Effector memory CD4-positive, alpha-beta T cell (primary cell): ENCODE measurements around the gene RAB44.
"Not testable (repeated sequence)": the region's sequence is repeated elsewhere in the genome, so short reads cannot be mapped to it uniquely, and the experiment has no call there.

Experiments used
- DNase-seq, 3 donors: peaks; one replicate each; pipeline ENCODE4 v3.0.0-alpha.2; 2020
- H3K27ac ChIP-seq: 2 replicates; pipeline ENCODE4 v1.7.0; 2013; ENCODE audit warnings: mild to moderate bottlenecking, low read length, moderate library complexity; ENCODE audit not compliant: insufficient read depth, poor library complexity, severe bottlenecking
- H3K27me3 ChIP-seq: replicated peaks from 2 replicates; pipeline ENCODE4 v1.7.0; 2013; ENCODE audit warnings: mild to moderate bottlenecking, low read length; ENCODE audit not compliant: insufficient read depth, control insufficient read depth, poor library complexity, severe bottlenecking
- H3K36me3 ChIP-seq: 2 replicates; pipeline ENCODE4 v1.7.0; 2013; ENCODE audit warnings: mild to moderate bottlenecking, low read length, moderate library complexity; ENCODE audit not compliant: control insufficient read depth, insufficient read depth
- H3K4me1 ChIP-seq: 2 replicates; pipeline ENCODE4 v1.7.0; 2013; ENCODE audit warnings: low read length, mild to moderate bottlenecking; ENCODE audit not compliant: control insufficient read depth, insufficient read depth, poor library complexity, severe bottlenecking
- H3K4me3 ChIP-seq: 2 replicates; pipeline ENCODE4 v1.7.0; 2013; ENCODE audit warnings: low read length, low read depth, mild to moderate bottlenecking; ENCODE audit not compliant: insufficient read depth, poor library complexity, severe bottlenecking
- H3K9me3 ChIP-seq: 2 replicates; pipeline ENCODE4 v1.7.0; 2013; ENCODE audit warnings: mild to moderate bottlenecking, low read length, moderate library complexity; ENCODE audit not compliant: control insufficient read depth

The RAB44 gene

DNA sequence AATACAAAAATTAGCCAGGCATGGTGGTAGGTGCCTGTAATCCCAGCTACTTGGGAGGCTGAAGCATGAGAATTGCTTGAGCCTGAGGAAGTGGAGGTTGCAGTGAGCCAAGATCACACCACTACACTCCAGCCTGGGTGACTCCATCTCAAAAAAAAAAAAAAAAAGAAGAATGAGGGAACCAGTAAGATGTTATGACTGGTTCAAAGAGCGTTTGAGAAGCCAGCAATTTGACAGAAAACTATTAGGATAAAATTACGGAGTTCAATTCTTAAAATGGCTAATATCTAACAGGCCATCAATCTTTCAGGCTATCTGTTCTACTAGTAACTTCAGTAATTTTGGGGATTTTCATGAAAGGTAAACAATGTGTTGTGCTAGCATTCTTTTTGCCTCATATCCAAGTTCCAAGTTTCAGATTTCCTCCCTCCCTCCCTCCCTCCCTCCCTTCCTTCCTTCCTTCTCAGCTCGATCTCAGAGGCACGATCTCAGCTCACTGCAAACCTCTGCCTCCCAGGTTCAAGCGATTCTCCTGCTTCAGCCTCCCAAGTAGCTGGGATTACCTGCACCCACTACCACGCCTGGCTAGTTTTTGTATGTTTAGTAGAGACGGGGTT lies 7.4 kb downstream of the RAB44 start:
- H3K27ac ChIP-seq, H3K4me3 ChIP-seq, H3K9me3 ChIP-seq, DNase-seq, H3K36me3 ChIP-seq, H3K4me1 ChIP-seq, H3K27me3 ChIP-seq: not testable (repeated sequence)

DNA sequence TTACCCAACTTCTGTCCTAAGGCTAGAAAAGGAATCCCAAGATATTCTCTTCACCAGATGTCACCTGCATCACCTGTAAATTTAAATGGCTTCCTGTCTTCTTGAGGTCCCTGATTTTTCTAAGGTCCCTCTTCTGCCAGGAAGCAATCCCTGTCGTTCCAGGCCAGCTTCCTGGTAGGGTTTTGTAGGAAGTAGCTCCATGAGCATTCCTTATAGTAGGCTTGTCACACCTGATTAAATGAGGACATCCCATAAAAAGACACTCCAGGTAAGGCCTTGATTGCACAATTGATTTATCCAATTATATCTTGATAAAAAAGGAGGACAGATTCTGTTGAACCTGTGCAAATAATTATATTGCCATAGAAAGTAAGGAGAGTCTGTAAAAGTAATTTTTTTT lies 8.7 kb downstream of the RAB44 start:
- Histone ChIP-seq H3K9me3 (no peaks in the 10 kb centered on the region), H3K4me1 (no peaks in the 10 kb centered on the region), H3K36me3 (no peaks in the 10 kb centered on the region), H3K4me3 (no peak overlapping the region), H3K27me3 (no peaks in the 10 kb centered on the region), H3K27ac (no peak overlapping the region)
- DNase-seq = no peak

DNA sequence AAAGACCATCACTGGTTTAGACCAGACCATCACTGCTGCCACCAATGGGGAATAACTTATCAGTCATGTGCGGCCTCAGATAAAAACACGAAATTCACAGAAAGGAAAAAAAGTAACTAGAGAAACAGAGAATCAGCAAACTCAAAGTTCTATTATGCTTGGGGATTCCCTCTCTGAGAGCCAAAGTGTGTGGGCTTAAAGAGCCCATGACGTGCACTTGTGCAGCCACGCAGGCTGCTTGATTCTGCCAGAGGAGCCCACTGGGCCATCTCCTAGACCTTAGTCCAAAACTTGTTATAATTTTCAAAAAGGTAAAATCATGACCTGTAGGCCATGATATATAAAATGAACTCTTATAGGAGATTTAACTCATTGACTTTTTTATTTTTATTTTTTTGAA lies 15.2 kb downstream of the RAB44 start:
- no peaks in the 10 kb centered on the region for H3K27me3 ChIP-seq
- no peak overlapping the region for H3K4me3 ChIP-seq
- H3K9me3 ChIP-seq = no peaks in the 10 kb centered on the region
- H3K36me3 ChIP-seq = no peaks in the 10 kb centered on the region
- DNase-seq = no peak
- no peak overlapping the region for H3K27ac ChIP-seq
- H3K4me1 ChIP-seq = no peaks in the 10 kb centered on the region

DNA sequence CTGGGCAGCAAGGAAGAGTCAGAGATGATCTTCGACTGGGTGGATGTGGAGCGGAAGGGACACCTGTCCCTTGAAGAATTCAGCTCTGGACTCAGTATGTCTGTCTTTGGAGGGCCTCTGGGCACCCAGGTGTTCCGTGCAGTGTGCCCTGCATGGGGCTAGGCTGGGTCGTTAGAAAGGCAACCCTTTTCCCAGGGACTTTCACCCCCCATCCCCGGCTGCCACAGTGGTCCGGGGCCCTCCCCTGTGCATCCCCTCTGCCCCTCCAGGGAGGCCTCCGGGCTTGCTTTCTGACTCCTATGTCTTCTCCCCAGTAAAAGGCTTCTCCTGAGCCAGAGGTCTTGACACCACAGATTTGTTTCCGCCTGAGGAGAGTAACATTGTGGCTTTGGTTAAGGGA lies 16.2 kb downstream of the RAB44 start:
- Histone ChIP-seq H3K36me3 (no peaks in the 10 kb centered on the region), H3K4me1 (no peaks in the 10 kb centered on the region), H3K27me3 (no peaks in the 10 kb centered on the region), H3K9me3 (no peaks in the 10 kb centered on the region), H3K27ac (no peak overlapping the region), H3K4me3 (no peak overlapping the region)
- no peak for DNase-seq

DNA sequence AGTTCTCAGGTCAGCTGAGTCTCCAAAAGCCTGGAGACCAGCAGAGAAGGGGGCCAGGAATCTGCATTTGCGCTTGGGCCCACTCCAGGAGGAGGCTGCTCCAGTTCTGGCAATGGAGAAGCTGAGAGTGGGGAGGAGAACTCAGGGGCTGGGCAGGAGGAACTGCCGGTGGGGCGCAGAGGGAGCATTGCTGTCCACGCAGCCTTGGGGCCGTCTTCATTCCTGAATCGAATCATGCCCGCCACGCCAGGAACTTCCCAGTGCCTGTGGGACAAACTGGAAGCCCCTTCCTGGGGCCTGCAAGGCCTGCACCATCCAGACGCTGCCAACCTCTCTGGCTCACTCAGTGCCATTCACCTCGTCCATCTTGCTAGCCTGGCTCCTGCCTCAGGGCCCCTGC lies 16.9 kb downstream of the RAB44 start:
- Histone ChIP-seq H3K4me1 (no peaks in the 10 kb centered on the region), H3K27me3 (no peaks in the 10 kb centered on the region), H3K9me3 (no peaks in the 10 kb centered on the region), H3K36me3 (no peaks in the 10 kb centered on the region), H3K4me3 (no peak overlapping the region), H3K27ac (no peak overlapping the region)
- DNase-seq = no peak

DNA sequence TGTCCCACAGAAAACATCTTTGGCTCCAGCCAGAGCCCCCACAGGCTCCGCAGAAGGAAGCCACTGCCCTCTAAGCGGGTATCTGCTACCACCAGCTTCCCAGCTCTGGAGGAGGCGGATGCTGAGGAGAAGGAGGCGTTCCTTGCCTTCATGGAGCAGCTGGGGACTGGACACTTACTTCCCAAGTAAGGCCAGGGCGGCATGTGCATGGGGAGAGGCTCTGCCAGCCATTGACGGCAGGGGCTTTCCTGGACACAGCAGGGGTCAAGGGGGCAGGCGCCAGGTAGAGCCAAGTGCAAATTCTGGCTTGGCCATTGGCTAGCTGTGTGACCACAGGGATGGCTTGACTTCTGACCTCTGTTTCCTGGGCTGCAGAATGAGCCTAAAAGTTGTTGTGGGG lies 17.8 kb downstream of the RAB44 start:
- Histone ChIP-seq H3K27ac (no peak overlapping the region), H3K27me3 (no peaks in the 10 kb centered on the region), H3K4me1 (no peaks in the 10 kb centered on the region), H3K4me3 (no peak overlapping the region), H3K36me3 (no peaks in the 10 kb centered on the region), H3K9me3 (no peaks in the 10 kb centered on the region)
- no peak for DNase-seq

DNA sequence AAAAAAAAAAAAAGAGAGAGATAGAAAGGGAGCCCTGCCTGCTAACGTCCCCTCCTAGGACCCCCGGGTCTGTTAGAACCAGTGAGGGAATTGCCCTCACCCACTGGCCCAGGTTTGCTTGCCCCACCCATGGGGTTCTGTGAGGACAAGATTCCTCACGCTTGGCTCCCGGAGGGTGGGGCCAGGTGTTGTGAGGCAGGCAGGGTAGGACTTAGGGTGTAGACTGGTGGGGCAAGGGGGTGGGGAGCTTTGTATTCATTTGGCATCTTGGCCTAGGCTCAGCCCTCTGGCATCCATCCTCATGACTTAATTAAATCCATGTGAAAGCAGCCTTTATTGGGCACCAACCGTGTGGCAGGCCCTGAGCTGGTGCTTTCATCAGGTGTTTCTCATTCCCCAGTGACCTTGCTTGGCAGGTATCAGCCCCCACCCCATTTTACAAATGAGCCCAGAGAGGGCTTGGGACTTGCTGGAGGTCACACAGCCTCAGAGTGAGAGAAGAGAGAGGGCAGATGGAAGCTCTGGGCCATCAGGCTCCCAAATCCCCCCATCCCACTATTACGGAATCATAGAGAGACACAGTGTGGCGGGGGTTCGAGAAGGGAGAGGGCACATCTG lies 19.0 kb downstream of the RAB44 start:
- no peaks in the 10 kb centered on the region for H3K36me3 ChIP-seq
- no peaks in the 10 kb centered on the region for H3K27me3 ChIP-seq
- no peaks in the 10 kb centered on the region for H3K9me3 ChIP-seq
- no peak overlapping the region for H3K27ac ChIP-seq
- H3K4me1 ChIP-seq = no peaks in the 10 kb centered on the region
- H3K4me3 ChIP-seq = no peak overlapping the region
- DNase-seq = no peak

DNA sequence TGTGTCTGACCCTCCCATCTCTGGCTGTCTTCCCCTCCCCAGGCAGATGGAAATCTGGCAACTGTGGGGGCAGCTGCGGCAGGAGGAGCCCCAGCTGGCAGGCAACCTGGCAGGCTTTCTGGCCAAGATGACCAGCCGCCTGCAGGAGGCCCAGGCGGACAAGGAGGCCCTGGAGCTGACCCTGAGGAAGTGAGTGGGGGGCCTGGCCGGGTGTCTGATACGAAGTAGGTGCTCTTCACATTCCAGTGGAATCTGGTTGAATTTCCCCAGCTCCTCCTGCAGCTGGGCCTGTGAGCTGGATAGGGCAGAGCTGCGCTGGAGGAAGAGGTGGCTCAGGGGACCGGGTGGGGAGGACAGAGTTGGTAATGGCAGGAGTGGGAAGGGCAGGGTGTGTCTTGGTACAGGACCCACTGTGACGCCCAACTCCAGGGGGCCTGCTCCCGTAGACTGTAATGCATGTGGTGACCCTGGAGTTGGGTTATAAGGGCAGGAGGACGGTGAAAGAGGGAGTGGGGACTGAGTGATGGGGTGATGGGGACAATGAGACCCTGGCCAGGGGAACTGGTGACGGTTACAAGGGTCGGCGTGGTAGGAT lies 19.7 kb downstream of the RAB44 start:
- H3K27ac ChIP-seq = no peak overlapping the region
- H3K27me3 ChIP-seq = no peaks in the 10 kb centered on the region
- DNase-seq = no peak
- H3K4me1 ChIP-seq = no peaks in the 10 kb centered on the region
- no peak overlapping the region for H3K4me3 ChIP-seq
- H3K9me3 ChIP-seq = no peaks in the 10 kb centered on the region
- no peaks in the 10 kb centered on the region for H3K36me3 ChIP-seq

DNA sequence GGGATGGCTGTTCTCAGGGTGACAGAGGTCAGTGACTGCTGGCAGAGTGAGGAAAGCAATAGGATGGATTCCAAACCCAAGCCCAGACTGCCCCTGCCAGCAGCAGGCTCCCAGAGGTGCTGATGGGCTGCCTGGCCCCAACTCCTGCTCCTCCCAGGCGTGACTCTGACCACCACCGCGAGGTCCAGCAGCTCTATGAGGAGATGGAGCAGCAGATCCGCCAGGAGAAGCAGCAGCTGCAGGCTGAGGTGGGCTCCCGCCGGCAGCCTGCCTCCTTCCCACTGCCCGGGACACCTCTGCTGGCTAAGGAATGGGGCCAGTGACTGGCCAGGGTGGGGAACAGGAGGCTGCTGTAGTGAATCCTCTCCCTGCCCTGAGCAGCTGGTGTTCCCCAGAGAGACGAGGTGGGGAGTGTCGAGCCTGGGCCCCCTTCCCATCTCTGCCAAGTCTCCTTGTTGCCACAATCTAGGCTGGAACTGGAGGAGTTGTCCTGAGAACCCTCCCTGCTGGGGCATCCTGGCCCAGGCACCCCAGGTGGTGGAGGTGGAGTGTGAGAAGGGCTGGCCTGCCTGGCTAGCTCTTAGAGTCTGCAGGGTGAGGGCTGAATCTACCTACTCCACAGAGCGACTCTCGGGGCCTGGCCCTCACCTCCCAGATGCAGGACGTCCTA lies 20.4 kb downstream of the RAB44 start:
- H3K4me1 ChIP-seq = no peaks in the 10 kb centered on the region
- H3K9me3 ChIP-seq = no peaks in the 10 kb centered on the region
- no peak for DNase-seq
- H3K36me3 ChIP-seq = no peaks in the 10 kb centered on the region
- H3K27me3 ChIP-seq = no peaks in the 10 kb centered on the region
- no peak overlapping the region for H3K27ac ChIP-seq
- no peak overlapping the region for H3K4me3 ChIP-seq

DNA sequence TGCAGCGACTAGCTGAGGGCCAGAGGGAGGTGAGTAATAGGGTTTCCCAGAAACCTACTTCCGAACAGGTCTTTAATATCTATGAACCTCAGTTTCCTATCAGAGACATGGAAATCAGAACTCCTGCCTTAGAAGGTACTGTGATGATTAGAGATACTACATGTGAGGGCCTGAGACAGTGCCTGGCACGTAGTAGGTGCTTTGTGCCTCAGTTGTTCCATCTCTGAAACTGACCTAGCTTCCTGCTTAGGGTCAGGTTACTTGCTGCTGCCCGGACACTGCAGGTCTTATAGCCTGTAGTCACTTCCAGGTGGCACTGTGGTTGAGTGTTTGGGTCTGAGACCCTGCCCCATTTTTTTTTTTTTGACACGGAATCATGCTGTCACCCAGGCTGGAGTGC lies 20.9 kb downstream of the RAB44 start:
- Histone ChIP-seq H3K4me1 (no peaks in the 10 kb centered on the region), H3K27me3 (no peaks in the 10 kb centered on the region), H3K36me3 (no peaks in the 10 kb centered on the region), H3K27ac (no peak overlapping the region), H3K4me3 (no peak overlapping the region), H3K9me3 (no peaks in the 10 kb centered on the region)
- no peak for DNase-seq
